Medulla oblongata (tissue), 1 donor: Measurements from ENCODE around the gene PPP2R1B.

Experiments used
- DNase-seq: peaks from one replicate; pipeline ENCODE4 v3.0.0-alpha.2; 2015; ENCODE audit errors: extremely low spot score

The PPP2R1B gene

GRCh38 chr11:111748035-111748804 lies 18.0 kb downstream of the PPP2R1B start:
- DNase-seq: no peak

DNA sequence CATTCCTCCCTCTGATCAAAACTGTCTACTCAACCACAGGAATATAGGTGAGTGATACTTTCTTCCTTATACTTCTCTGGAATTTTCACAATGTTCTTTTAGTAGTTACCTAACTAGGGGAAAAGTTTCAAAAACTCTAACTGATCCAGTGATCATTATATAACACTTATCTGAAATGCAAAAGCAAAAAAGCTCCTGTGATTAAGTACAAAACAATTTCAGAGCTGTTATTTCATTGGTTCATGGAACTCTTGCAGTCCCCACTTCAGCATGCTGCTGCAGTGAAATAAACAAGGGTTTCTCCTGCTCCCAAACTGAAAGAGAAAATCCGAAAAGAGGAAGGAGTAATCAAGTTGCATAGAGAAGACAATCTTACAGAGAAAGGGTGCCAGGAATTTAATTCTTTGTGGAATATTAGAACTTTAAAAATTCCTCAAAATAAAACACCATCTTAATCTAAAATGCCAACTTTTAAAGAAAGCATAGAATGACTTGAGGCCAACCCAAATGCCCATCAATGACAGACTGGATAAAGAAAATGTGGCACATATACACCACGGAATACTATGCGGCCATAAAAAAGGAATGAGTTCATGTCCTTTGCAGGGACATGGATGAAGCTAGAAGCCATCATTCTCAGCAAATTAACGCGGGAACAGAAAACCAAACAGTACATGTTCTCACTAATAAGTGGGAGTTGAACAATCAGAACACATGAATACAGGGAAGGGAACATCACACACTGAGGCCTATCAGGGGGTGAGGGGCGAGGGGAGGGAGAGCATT lies 20.3 kb downstream of the PPP2R1B start:
- DNase-seq: no peak

- peak; percentile 54 for DNase-seq
Observed at GRCh38 chr11:111743700-111744099, 22.5 kb downstream of the PPP2R1B start.

DNA sequence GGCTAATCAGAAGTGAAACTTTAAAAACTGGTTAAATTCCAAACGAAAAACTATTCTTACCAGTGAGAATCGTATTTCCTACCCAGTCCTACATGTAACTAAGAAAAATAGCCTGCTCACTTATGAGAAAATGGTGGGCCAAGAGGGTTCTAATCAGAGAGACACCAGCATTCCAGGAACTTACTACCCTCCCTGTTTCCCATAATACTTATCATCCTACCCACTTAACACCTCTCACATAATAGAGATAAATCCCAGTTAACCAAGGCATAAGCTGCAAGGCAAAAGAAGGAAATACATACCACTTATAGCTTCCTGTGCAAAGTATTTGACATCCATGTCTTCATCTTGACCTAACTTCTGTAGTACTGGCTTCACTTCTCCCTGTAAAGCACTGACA lies 24.4 kb downstream of the PPP2R1B start:
- no peak for DNase-seq

DNA sequence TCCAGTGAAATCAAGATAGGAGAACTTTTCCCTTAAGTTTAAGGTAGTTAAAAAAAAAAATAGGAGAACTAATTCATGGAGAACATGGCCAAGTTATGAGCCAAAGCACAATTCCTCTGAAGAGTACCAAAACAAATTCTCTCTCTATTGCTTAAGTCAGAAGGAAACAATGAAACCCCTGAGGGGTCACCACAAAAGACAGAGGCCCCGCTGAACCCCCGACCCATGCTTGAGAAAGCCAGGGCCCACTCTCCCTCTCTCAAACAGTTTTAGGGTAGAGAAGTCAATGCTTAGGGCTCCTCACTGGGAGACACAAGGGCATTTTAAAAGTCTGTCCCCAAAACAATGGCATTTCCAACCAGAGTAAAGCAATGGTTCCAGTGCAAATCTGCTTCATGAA lies 26.9 kb downstream of the PPP2R1B start:
- DNase-seq: no peak

- DNase-seq: peak; percentile 55
Observed at GRCh38 chr11:111737444-111738210, 28.6 kb downstream of the PPP2R1B start.

DNA sequence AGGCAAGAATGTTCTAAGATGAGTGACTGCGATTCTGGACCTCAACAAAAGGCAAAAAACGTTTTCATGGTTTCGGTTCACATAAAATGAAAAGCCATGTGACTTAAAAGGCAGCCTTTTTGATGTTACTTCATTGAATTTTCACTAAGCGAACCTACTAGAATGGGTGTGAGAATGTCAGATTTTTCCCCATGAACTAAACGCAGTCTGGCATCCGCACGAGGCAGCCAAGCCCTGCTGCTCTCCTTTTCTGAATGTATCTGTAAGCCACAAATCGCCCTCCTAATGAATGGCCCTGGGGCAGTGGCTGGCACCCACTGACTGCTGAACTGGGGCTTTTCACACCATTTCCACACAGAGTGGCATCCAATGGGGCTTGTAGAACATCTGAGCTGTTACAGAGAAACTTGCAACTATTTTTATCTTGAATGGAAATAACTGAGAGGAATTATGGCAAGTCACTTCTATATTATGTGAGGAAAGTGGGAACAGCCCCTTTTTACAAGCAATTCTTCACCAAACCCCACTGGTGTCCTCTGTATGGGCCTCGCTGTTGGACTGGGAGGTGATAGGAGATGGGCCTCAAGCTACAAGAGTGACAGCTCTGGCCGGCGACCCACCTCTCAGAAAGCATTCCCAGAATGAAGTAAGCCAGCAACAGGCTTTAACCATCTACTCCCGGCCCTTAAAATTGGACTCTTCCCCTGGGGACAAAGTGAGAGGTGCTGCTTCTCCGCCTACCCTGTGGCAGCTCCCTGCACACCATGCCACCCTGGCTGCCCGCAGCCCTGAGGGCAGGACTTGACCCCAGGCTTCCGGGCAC lies 29.4 kb downstream of the PPP2R1B start:
- DNase-seq: peak; percentile 48

DNA sequence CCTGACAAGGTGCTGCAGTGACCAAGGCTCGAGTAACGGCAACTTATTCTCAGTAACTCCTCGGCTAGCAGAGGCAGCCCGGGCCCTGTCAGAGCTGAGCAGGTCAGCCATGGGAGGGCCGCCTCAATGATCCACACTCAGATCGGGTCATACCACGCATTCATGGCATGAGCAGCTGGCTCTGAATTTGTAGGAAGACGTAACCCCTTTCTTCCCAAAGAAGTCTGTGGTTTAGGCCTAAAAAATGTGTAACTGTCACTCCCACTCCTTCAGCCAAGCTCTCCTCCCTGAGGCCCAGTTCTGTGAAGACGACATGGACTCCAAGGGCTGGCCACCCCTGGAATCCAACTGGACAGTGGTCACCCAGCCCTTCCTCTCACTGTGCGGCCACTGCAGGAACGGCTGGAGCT lies 30.0 kb downstream of the PPP2R1B start:
- DNase-seq: peak; percentile 50

DNA sequence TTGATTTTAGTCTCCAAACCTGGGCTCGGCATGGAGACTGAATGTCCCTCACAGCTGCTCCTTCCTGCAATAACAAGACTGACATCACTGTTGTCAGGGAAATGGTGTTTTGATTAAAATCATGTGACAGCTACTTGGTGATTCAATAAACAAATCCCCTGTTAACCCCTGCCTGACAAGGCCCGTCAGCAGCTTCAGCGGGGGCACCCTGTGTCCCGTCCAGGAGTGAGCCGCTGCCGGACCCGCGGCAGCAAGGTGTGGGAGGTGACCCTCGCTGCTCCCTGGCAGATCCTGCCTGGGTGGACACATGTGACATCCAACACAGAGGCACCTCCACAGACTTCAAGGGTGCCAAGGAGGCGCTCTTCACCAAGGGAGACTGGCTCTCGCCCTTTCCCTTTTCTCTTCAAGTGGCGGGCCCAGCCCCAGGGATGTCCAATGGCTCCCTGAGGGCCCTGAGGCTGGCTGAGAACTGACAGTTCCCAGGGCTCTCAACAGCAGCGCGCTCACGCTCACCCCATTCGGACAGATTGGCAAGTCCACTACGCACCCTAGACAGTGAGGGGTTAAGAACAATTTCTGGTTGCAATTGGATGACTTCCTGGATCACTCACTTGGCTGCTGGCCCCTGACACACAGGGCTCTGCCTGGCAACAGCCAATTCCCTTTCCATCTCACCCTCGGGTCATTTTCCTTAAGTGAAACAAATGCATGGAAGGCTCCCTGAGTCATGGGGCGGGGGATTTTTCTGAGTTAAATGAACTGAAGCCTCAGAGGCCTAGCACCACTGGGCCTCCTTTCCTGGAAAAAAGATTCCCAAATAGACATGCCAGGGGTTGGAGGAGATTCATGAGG lies 30.7 kb downstream of the PPP2R1B start:
- DNase-seq: peak; percentile 96

- no peak for DNase-seq
Observed at GRCh38 chr11:111734954-111735261, 31.3 kb downstream of the PPP2R1B start.

DNA sequence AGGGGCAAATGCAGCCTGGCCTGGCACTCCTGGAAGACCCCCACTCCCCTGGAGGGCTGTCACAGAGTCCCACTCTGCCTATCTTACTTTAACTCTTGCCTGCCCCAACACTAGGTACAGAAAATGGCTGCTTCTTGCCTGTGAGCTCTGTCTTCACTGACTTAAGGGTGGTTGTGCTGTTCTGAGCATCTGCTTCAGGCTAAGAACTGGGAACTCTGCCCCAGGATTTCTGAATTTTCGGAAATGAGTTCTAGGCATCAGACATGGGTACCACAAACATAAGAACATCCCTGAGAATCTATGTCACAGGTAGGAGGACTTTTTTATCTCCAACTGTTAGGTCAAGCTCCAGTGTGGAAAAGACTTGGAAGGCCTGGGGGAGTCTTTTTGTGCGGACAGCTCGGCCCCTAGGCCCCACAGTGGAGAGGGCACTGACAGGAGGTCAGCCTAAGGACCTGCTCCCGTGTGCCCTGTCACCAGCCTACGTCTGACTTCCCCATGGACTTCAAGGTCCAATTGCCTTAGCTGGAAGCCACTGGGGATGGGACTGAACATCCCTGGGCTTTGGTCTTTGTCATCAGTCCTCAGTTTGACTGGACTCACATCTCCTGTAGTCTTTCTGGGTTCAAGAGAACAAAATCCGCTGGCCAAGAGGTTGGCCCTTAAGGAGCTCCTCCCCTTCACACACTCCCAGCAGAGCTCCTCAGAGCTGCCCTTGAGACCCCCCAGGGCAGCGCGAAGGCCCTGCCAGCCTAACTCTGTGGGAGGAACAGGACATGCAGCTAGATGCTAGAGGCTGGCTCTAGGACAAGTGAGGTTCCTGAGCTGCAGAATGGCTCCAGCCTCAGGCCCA lies 31.9 kb downstream of the PPP2R1B start:
- DNase-seq: no peak

- DNase-seq: peak; percentile 53
Observed at GRCh38 chr11:111733611-111734088, 32.5 kb downstream of the PPP2R1B start.

DNA sequence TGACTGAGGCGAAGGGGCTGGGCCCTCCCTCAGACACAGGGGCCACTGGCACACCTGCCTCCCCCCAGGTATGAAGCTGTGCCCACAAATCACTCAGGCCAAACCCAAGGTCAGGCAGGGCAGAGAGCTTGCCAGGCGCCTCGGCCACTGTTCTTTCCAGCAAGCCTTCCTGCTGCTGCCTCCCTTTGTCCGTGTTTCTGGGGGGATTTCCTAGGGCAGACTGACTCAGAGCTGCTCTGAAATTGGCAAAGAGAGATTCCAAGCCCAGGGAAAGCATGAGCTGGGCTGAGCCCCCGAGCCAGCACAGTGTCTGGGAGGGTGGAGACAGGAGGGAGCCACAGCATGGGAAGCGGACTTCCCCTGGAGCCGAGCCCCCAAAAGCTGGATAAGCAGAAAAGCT lies 33.2 kb downstream of the PPP2R1B start:
- peak; percentile 62 for DNase-seq

DNA sequence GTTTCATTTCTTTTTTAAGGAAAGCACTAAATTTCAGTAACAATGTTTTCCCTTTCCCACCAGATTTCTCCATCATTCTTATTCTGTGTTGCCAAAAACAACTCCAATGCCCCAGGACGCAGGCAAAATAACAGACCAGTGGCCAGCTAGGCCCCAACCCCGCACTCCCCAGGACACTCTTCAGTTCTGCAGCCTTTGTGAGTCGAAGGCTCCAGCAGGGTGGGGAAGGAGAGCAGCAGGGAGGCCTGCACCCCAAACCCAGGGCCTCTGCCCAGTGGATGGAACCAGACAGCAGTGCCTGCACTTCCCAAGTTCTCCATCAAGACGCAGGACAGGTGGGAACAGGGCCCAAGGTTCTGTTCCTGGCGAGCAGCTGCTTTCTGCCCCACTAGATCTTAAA lies 34.4 kb downstream of the PPP2R1B start:
- DNase-seq: peak; percentile 33

DNA sequence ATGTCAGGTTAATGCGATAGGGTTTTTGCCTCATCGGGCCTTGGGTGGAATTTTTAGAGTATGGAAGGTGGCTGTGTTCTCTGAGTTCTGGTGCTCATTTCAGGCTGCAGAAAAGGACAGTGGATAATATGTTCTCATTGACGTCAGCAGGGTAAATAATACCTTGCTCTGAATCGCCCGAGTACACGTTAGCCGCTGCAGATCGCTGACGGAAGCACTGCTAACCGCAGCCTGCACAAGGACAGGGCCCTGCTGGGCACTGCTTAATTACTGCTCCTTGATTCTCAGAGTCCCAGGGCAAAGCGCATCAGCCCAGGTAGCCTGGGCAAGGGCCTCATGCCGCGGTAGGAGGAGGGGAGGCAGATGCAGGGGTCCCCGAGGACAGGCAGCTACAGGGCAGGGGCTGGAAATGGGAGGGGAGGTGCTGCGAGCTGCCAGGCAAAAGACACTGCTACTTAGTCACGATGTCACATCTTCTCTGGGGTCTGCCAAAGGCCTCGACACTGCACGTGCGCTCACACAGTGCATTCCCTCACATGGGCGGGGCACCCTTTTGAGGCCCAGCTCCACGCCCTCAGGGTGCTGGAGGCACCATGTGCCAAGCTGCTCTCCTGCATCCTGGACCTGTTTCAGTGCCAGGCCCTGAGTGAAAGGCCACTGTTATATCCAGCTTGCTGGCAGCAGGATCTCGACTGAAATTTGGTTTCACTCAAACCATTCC lies 35.2 kb downstream of the PPP2R1B start:
- peak; percentile 66 for DNase-seq

DNA sequence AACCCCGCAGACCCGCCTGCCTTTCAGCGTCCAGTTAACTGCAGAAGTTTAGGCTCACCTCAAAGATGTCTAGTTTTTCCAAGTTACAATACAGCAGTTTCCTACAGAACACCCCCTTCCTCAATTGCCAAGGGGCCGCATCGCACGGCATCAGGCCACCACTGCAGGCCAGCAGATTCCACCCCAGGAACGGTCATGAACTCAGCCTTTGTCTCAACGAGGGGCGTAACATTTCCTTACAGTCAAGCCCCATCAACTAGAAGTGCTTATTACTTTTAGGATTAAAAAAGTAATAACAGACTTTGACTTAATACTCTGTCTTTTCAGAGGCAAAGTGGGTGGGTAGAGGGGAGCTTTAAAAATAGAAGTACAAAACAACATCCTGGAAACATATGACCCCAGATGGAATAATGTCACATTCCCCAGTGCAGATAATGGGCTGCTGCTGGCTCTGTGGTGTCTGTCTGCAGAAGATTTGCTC lies 36.3 kb downstream of the PPP2R1B start:
- DNase-seq: no peak

GRCh38 chr11:111729071-111729830 lies 36.9 kb downstream of the PPP2R1B start:
- DNase-seq: peak; percentile 61

DNA sequence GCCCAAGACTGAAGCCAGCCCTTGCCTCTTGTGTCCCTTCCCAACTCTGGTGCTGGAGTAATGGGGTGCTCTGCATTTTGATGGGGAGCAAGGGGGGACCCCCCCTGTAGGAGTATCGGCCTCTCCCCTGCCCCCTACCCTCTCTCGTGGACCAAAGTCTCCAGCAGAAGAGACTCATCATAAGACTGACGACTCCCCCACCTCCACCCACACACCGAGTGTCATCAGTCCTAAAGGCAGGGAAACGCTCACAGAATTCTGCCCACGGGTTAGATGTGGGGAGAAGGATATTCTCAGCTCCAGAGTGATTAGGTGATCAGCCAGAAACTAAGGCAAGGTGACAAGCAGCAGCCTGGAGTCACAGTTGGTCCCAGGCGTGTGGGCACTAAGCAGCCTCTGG lies 38.8 kb downstream of the PPP2R1B start:
- DNase-seq: no peak
